H1 (cell line): ENCODE data around the gene CYTH1. TPM values are rescaled to one million over a fixed set of nuclear protein-coding genes. Genes with fewer than 3 reads are reported as not detected.

ENCODE experiments used
- CTCF ChIA-PET: fragments of 300-600 bp; sonication (Branson Sonifier 250); formaldehyde crosslinking; loops from one replicate; lab custom pipeline; 2021; ENCODE audit not compliant: partially characterized antibody; lab: Charles Lee
- POLR2A ChIA-PET: fragments of 300-600 bp; sonication (Branson Sonifier 250); formaldehyde crosslinking; loops from one replicate; lab custom pipeline; 2021; ENCODE audit warnings: inconsistent platforms; ENCODE audit not compliant: partially characterized antibody; lab: Charles Lee
- DNase-seq, 2 experiments: peaks; one replicate each; pipeline versions ENCODE4 v3.0.0 to v3.0.0-alpha.2; 2010 to 2022; ENCODE audit warnings: low spot score in 2 of 2, low read depth in 1 of 2, mixed read lengths in 1 of 2
- FAIRE-seq: peaks from 2 replicates; lab custom pipeline; 2011; peaks lifted over from hg19 to GRCh38; lab: Jason Lieb, UNC
- H2AFZ ChIP-seq: 2 replicates; pipeline ENCODE4 v1.8.1; 2012; ENCODE audit warnings: low read length, inconsistent platforms
- H2AK5ac ChIP-seq: 2 replicates; pipeline ENCODE4 v1.6.1; 2013; ENCODE audit warnings: low read depth, low read length
- H2BK120ac ChIP-seq: replicated peaks from 2 replicates; pipeline ENCODE3; 2013; ENCODE audit warnings: low read depth, low read length, inconsistent platforms
- H2BK12ac ChIP-seq: 2 replicates; pipeline ENCODE4 v1.6.1; 2013; ENCODE audit warnings: low read depth, low read length
- H2BK15ac ChIP-seq: 2 replicates; pipeline ENCODE4 v1.6.1; 2013; ENCODE audit warnings: low read length
- H2BK20ac ChIP-seq: 2 replicates; pipeline ENCODE4 v1.6.1; 2013; ENCODE audit warnings: low read length
- H2BK5ac ChIP-seq: 2 replicates; pipeline ENCODE4 v1.6.1; 2013; ENCODE audit warnings: low read depth, low read length
- H3K14ac ChIP-seq: 2 replicates; pipeline ENCODE4 v1.6.1; 2013; ENCODE audit warnings: inconsistent platforms; ENCODE audit not compliant: insufficient read length
- H3K18ac ChIP-seq: 2 replicates; pipeline ENCODE4 v1.6.1; 2013; ENCODE audit warnings: low read length; ENCODE audit errors: extremely low read depth
- H3K23ac ChIP-seq: 2 replicates; pipeline ENCODE4 v1.6.1; 2013; ENCODE audit warnings: inconsistent platforms; ENCODE audit not compliant: insufficient read length
- H3K23me2 ChIP-seq: 2 replicates; pipeline ENCODE4 v1.6.1; 2013; ENCODE audit warnings: low read depth, low read length
- H3K27ac ChIP-seq: 2 replicates; pipeline ENCODE4 v1.6.1; 2011; ENCODE audit warnings: low read depth, low read length, inconsistent platforms
- H3K27me3 ChIP-seq, 4 experiments: replicated peaks in 1 of 4; 1 replicate in 1 of 4; 2 replicates in 3 of 4; pipeline versions ENCODE4 v1.6.1 to v1.8.1; 2011 to 2013; ENCODE audit warnings: low read length in 3 of 4, mild to moderate bottlenecking in 3 of 4, inconsistent platforms in 2 of 4, mixed read lengths in 2 of 4, moderate library complexity in 1 of 4; ENCODE audit not compliant: control insufficient read depth in 3 of 4, insufficient read depth in 3 of 4; ENCODE audit errors: extremely low read depth in 1 of 4
- H3K36me3 ChIP-seq, 4 experiments: 2 replicates each; pipeline versions ENCODE4 v1.6.1 to v1.8.1; 2011 to 2013; ENCODE audit warnings: mild to moderate bottlenecking in 4 of 4, low read length in 3 of 4, moderate library complexity in 2 of 4, control low read depth in 1 of 4, inconsistent platforms in 1 of 4; ENCODE audit not compliant: insufficient read depth in 4 of 4, control insufficient read depth in 2 of 4
- H3K4ac ChIP-seq: replicated peaks from 2 replicates; pipeline ENCODE3; 2013; ENCODE audit warnings: low read length, low read depth, mixed read lengths, inconsistent platforms; ENCODE audit not compliant: insufficient read length
- H3K4me1 ChIP-seq, 4 experiments: replicated peaks in 1 of 4; 1 replicate in 1 of 4; 2 replicates in 3 of 4; pipeline versions ENCODE4 v1.6.1 to v1.8.1; 2011 to 2013; ENCODE audit warnings: low read length in 3 of 4, inconsistent platforms in 2 of 4, mixed read lengths in 1 of 4; ENCODE audit not compliant: insufficient read depth in 4 of 4, control insufficient read depth in 3 of 4
- H3K4me2 ChIP-seq, 2 experiments: 2 replicates each; pipeline versions ENCODE4 v1.6.1 to v1.8.1; 2011 to 2013; ENCODE audit warnings: low read depth in 2 of 2, low read length in 2 of 2, control low read depth in 1 of 2, inconsistent platforms in 1 of 2, mild to moderate bottlenecking in 1 of 2; ENCODE audit not compliant: insufficient read depth in 1 of 2
- H3K4me3 ChIP-seq, 4 experiments: fragments of 200-600, 300-600 bp in 1 of 4; sonication (generic), shearing (Covaris generic), sonication (Bioruptor Twin) in 1 of 4; 2 replicates each; pipeline versions ENCODE4 v1.5.1 to v1.8.1; 2011 to 2016; ENCODE audit warnings: low read length in 4 of 4, low read depth in 3 of 4, control low read depth in 2 of 4, inconsistent platforms in 2 of 4, mild to moderate bottlenecking in 2 of 4, mixed read lengths in 1 of 4, moderate library complexity in 1 of 4; ENCODE audit not compliant: insufficient read depth in 2 of 4; ENCODE audit errors: extremely low read depth in 1 of 4
- H3K56ac ChIP-seq: replicated peaks from 2 replicates; pipeline ENCODE3; 2013; ENCODE audit warnings: low read depth, mild to moderate bottlenecking, mixed read lengths, low read length, inconsistent platforms; ENCODE audit not compliant: insufficient read length
- H3K79me1 ChIP-seq: 2 replicates; pipeline ENCODE4 v1.6.1; 2013; ENCODE audit warnings: low read depth, low read length, control low read depth
- H3K79me2 ChIP-seq, 2 experiments: 2 replicates each; pipeline versions ENCODE4 v1.6.1 to v1.8.1; 2012 to 2013; ENCODE audit warnings: low read length in 2 of 2, mild to moderate bottlenecking in 2 of 2, inconsistent platforms in 1 of 2; ENCODE audit not compliant: insufficient read depth in 2 of 2, control insufficient read depth in 1 of 2
- H3K9ac ChIP-seq, 4 experiments: replicated peaks in 1 of 4; 1 replicate in 1 of 4; 2 replicates in 3 of 4; pipeline versions ENCODE4 v1.6.1 to v1.8.1; 2011 to 2013; ENCODE audit warnings: low read depth in 3 of 4, low read length in 3 of 4, control low read depth in 2 of 4, mild to moderate bottlenecking in 2 of 4, moderate library complexity in 2 of 4, inconsistent platforms in 1 of 4; ENCODE audit errors: extremely low read depth in 1 of 4
- H3K9me3 ChIP-seq, 2 experiments: 2 replicates each; pipeline versions ENCODE4 v1.6.1 to v1.8.1; 2012 to 2013; ENCODE audit warnings: mild to moderate bottlenecking in 2 of 2, moderate library complexity in 2 of 2, control low read depth in 1 of 2, inconsistent platforms in 1 of 2, low read depth in 1 of 2, low read length in 1 of 2, mixed read lengths in 1 of 2; ENCODE audit not compliant: insufficient read depth in 2 of 2
- H4K20me1 ChIP-seq, 2 experiments: replicated peaks in 1 of 2; 2 replicates each; pipeline versions ENCODE3 to v1.8.1; 2011 to 2013; ENCODE audit warnings: inconsistent platforms in 2 of 2, low read length in 2 of 2, mild to moderate bottlenecking in 1 of 2; ENCODE audit not compliant: insufficient read depth in 2 of 2, control insufficient read depth in 1 of 2
- H4K5ac ChIP-seq: 2 replicates; pipeline ENCODE4 v1.6.1; 2013; ENCODE audit warnings: low read length, low read depth, mixed read lengths, inconsistent platforms; ENCODE audit not compliant: insufficient read length
- H4K8ac ChIP-seq: 2 replicates; pipeline ENCODE4 v1.8.0; 2013; ENCODE audit warnings: mild to moderate bottlenecking, moderate library complexity, low read length, inconsistent platforms; ENCODE audit not compliant: insufficient read depth; ENCODE audit errors: extremely low read depth
- H4K91ac ChIP-seq: replicated peaks from 2 replicates; pipeline ENCODE3; 2013; ENCODE audit warnings: low read length, mixed read lengths, inconsistent platforms; ENCODE audit not compliant: insufficient read length
- CEBPB ChIP-seq: IDR thresholded peaks from 2 replicates; pipeline ENCODE4 v1.6.1; 2012; ENCODE audit warnings: low read depth, low read length
- CHD2 ChIP-seq: IDR thresholded peaks from 2 replicates; pipeline ENCODE4 v1.6.1; 2012; ENCODE audit warnings: low read length, improper control_type of control experiment
- JUN ChIP-seq: IDR thresholded peaks from 2 replicates; pipeline ENCODE4 v1.6.1; 2011; ENCODE audit warnings: low read depth, mild to moderate bottlenecking, improper control_type of control experiment, low read length
- KDM5A ChIP-seq: fragments of 200-600 bp; IDR thresholded peaks from 2 replicates; pipeline ENCODE4 v1.7.1; 2012; ENCODE audit warnings: mild to moderate bottlenecking, low read length, inconsistent platforms, mixed read lengths
- POLR2A ChIP-seq, 2 experiments: IDR thresholded peaks; 1 replicate in 1 of 2; 2 replicates in 1 of 2; pipeline ENCODE4 v1.6.1; 2011; ENCODE audit warnings: low read depth in 2 of 2, low read length in 2 of 2, mild to moderate bottlenecking in 2 of 2; ENCODE audit errors: control extremely low read depth in 1 of 2
- RAD21 ChIP-seq, 2 experiments: IDR thresholded peaks in 1 of 2; conservative IDR thresholded peaks in 1 of 2; 2 replicates each; pipeline ENCODE4 v1.6.1; 2011; ENCODE audit warnings: low read depth in 2 of 2, low read length in 2 of 2, improper control_type of control experiment in 1 of 2, inconsistent platforms in 1 of 2, mild to moderate bottlenecking in 1 of 2, moderate library complexity in 1 of 2
- RBBP5 ChIP-seq: IDR thresholded peaks from 2 replicates; pipeline ENCODE4 v1.7.1; 2012; ENCODE audit warnings: low read depth, mild to moderate bottlenecking, inconsistent platforms, low read length, moderate library complexity, borderline replicate concordance
- SP4 ChIP-seq: IDR thresholded peaks from 2 replicates; pipeline ENCODE4 v1.6.1; 2012; ENCODE audit warnings: low read length, inconsistent platforms
- TAF7 ChIP-seq: optimal IDR thresholded peaks from 2 replicates; pipeline ENCODE3; 2011; ENCODE audit warnings: low read depth, mild to moderate bottlenecking, inconsistent platforms, low read length, moderate library complexity, borderline replicate concordance
- TBP ChIP-seq: IDR thresholded peaks from 2 replicates; pipeline ENCODE4 v1.6.1; 2011; ENCODE audit warnings: low read depth, low read length, improper control_type of control experiment
- TCF12 ChIP-seq: IDR thresholded peaks from 2 replicates; pipeline ENCODE4 v1.6.1; 2011; ENCODE audit warnings: low read depth, mild to moderate bottlenecking, low read length
- WGBS, 2 experiments: shearing (Covaris generic) in 1 of 2; methylation state at CpG; one replicate each; pipeline versions ENCODE4 v1.1.6 to v1.1.7; 2013 to 2015; ENCODE audit warnings: low lambda C conversion rate in 2 of 2, mixed read lengths in 2 of 2, inconsistent platforms in 1 of 2, low coverage in 1 of 2, missing lambda C conversion rate in 1 of 2; ENCODE audit not compliant: insufficient replicate concordance in 2 of 2, insufficient coverage in 1 of 2, insufficient read length in 1 of 2; ENCODE audit errors: extremely low coverage in 1 of 2, missing lambda C conversion rate in 1 of 2; 5-methylcytosine and 5-hydroxymethylcytosine counted together
- polyA plus RNA-seq, 7 experiments: library from polyadenylated mRNA; depleted of rRNA in 3 of 7; stranded (reverse) in 5 of 7; unstranded in 2 of 7; fragments of >200 nt in 5 of 7; fragments of 200-250 nt in 2 of 7; gene quantifications; 1 replicate in 5 of 7; 2 replicates in 1 of 7; 4 replicates in 1 of 7; pipeline versions ENCODE4 v1.2.1 to v1.2.3, GENCODE V29; 2011 to 2013; ENCODE audit warnings: missing spikeins in 2 of 7, mixed read lengths in 2 of 7
- total RNA-seq: library from RNA; stranded (reverse); fragmentation: NEBNext Ultra II Directional; extraction: Animal tissue kit (Norgen Biotek cat#: 25700); gene quantifications from 2 replicates; pipeline ENCODE4 v1.2.1, GENCODE V29; 2021

The CYTH1 gene
- total and polyA plus RNA-seq, 2 of the 8 experiments (the other 6 are each of a cell fraction or from before 2014, with no cell fraction given): 12.8 to 14.8 TPM

DNA sequence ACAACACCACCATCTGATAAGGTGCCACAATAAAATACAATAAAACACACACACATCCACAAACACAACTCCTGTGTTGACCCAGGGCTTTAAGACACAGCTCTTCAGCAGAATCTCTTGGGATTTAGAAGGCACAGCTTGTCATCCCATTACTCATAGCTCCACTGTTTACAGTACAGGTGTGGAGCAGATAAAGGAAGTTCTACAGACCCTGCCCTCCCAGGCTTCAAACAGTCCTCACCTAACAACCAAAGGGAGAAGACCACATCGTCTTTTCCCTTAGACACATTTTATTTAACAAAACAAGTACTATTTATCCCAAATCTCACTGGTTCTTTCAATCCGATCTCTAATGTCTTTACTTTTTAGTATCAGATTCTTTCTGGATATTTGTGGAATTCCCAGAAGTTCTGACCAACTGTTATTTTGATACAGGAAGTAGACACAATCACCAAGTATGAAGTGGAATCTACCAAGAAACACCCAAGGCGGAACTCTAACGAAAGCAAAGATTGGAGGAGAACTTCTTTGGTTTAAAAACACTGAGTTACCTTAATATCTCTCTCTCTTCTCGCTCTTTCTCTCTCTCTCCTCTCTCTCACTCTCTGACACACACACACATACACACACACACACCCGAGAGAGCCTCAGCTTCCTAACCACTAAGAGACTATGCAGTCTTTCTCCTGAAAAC lies 46.1 kb downstream of the CYTH1 start:
- H2BK12ac ChIP-seq: no peak overlapping the region
- H3K4ac ChIP-seq: no peak overlapping the region
- no peak overlapping the region for H4K91ac ChIP-seq
- no peaks in the 10 kb centered on the region for H3K36me3 ChIP-seq
- peaks cover 0 to 10% (median 5%) of the 10 kb centered on the region in 4 experiments; a peak in 4 of 7 replicates for H3K4me1 ChIP-seq
- no peak overlapping the region for H4K8ac ChIP-seq
- no peak overlapping the region for H3K14ac ChIP-seq
- no peaks in the 10 kb centered on the region for H3K79me2 ChIP-seq
- H3K23me2 ChIP-seq: no peaks in the 10 kb centered on the region
- no peak overlapping the region for H3K4me3 ChIP-seq
- H3K56ac ChIP-seq: no peak overlapping the region
- WGBS, 2 experiments: 80 to 100% methylated on average over 1 to 6 of the region's 6 CpGs
- no peak overlapping the region for H2BK5ac ChIP-seq
- ChIA-PET CTCF (interaction anchor here (1.0 to 2.1 kb wide), 3 partner anchors 13 to 240 kb away, joined by 3 to 7 read pairs (median 4); no protein-coding TSS in a partner anchor), POLR2A (interaction anchor here (0.8 to 1.8 kb wide), 2 partner anchors 10 to 18 kb away, joined by 3 to 6 read pairs; no protein-coding TSS in a partner anchor)
- DNase-seq (no peak), FAIRE-seq (no peak)
- no peak overlapping the region for H2BK120ac ChIP-seq
- H3K23ac ChIP-seq: no peak overlapping the region
- no peak overlapping the region for H3K27ac ChIP-seq
- no peak overlapping the region for H3K9ac ChIP-seq
- no peak overlapping the region for H2BK20ac ChIP-seq
- H2BK15ac ChIP-seq: no peak overlapping the region
- no peak overlapping the region for H4K5ac ChIP-seq
- H4K20me1 ChIP-seq: peaks cover 0 to 10% of the 10 kb centered on the region in 2 experiments
- no peaks in the 10 kb centered on the region for H3K27me3 ChIP-seq
- H3K18ac ChIP-seq: no peak overlapping the region
- no peak overlapping the region for H2AFZ ChIP-seq
- TF ChIP-seq TBP: no peak
- no peak for TF ChIP-seq JUN
- TF ChIP-seq RAD21 (IDR thresholded peaks at IDR 0.05 in 1 of 2, conservative IDR thresholded peaks at IDR 0.05 in 1 of 2; ENCODE audit: low read depth in 2 of 2, low read length in 2 of 2): no peak
- no peak for TF ChIP-seq TAF7
- no peak for TF ChIP-seq SP4
- TF ChIP-seq KDM5A: no peak
- no peak for TF ChIP-seq RBBP5
- no peak for TF ChIP-seq TCF12
- TF ChIP-seq CHD2: no peak
- no peak for TF ChIP-seq POLR2A (IDR thresholded peaks at IDR 0.05; ENCODE audit: control extremely low read depth in 1 of 2, low read depth in 2 of 2, low read length in 2 of 2)
- TF ChIP-seq CEBPB: no peak
- H3K79me1 ChIP-seq: peaks cover 9% of the 10 kb centered on the region
- H2AK5ac ChIP-seq: no peak overlapping the region
- no peak overlapping the region for H3K4me2 ChIP-seq
- no peaks in the 10 kb centered on the region for H3K9me3 ChIP-seq
